Ramos (cell line): ENCODE results near the gene MMD2.

Source experiments
- in situ Hi-C: fragments of 300-500 bp; cut with MboI; formaldehyde crosslinking; loops from one replicate; pipeline ENCODE4 v1.14.3; 2022; ENCODE audit warnings: low sequenced_read_pairs; ENCODE audit not compliant: unreplicated experiment

Gene MMD2

DNA sequence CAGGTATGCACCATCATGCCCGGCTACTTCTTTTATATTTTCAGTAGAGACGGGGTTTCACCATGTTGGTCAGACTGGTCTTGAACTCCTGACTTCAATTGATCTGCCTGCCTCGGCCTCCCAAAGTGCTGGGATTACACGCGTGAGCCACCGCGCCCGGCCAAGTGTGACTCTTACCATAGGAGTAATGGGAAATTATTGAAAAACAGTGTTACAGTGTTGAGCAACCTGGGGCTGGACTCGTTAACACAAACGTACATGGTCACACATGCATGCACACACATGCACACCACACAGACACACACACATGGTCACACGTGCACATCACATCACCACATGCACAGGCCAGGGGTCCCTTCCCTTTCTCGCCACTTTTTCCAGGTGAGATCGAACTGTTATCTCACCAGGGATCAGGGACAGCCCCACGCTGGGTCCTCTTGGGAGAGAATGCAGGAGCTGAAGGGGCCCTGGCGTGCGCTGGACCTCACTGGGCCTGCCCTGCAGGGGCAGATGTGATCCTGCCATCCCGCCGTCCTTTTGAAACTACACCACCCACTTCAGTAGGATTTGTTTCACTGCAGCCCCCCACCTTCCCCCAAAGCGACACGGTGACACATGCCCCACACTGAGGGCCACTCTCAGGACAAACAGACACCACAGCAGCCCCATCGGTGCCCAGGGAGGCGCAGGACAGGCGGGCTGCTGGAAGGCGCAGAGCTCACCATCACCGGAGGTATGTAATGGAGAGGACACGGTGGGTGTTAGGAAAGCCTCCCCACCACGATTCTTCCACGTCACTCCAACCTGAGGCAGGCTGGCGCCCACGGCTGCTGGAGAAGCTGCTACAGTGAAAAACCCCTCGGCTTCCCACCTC lies 85.7 kb downstream of the MMD2 start:
- in situ Hi-C loops = no loop called here

GRCh38 chr7:4871930-4872675 lies 86.9 kb downstream of the MMD2 start:
- in situ Hi-C loops = no loop called here

DNA sequence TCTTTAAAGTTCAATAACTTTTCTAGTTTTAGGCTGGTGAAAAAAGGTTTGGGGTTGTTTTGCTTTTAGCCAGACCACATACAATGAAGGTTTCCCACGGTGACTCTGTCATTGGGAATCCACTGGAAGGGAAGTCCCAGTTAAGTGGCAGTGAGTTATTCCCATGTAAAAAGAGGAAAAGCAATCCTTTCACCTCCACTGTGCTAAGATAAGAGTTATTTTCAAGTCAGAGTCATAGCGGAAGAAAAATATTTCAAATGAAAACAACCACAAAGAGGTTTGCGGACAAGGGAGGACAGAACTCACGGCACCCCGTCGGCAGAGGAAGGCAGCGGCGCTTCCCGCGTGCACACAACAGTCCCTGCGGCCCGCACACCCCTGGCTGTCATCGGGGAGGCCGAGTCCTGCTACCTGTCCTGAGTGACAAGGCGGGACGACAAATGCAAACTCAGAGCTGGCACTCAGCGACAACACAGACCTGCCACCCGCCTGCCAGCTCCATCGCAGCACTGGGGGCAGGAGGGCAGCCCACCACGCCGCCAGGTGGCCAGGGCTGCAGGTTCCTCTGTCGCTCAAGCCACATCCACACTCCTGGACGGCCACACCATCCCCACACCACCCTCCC lies 87.8 kb downstream of the MMD2 start:
- in situ Hi-C loops = no loop called here

GRCh38 chr7:4868493-4868892 lies 90.5 kb downstream of the MMD2 start:
- in situ Hi-C loops = no loop called here

- in situ Hi-C loops = no loop called here
These were observed 92.2 kb downstream of the MMD2 start for GRCh38 chr7:4866528-4867496.

GRCh38 chr7:4862156-4862555 lies 96.8 kb downstream of the MMD2 start:
- in situ Hi-C loops = no loop called here

DNA sequence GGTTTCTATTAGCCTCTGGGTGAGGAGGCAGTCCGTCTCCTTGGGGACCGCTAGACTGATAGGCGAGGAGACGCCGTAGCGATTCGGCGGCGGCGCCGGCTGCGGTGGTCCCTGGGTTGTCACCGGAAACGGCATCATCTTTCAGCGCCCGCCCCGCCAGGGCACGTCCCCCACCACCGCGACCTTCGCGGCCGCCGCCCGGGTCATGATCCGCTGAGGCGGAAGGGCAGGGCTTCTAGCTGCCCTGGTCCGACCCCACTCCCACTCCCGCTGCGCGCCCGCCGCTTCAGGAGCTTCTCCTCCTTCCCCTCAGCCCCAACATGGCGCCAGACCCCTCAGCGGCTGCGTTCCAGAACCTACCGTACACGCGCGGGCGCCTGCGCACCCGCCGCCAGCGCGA lies 97.3 kb downstream of the MMD2 start, which contains the start of gene PAPOLB:
Gene PAPOLB (minus strand): TSS at position 358 of the 400 bp plus-strand sequence. CDS start 220 bp downstream, at position 138.
- in situ Hi-C loops = no loop called here

- in situ Hi-C loops = no loop called here
These were observed 97.8 kb downstream of the MMD2 start for GRCh38 chr7:4861227-4861626.

DNA sequence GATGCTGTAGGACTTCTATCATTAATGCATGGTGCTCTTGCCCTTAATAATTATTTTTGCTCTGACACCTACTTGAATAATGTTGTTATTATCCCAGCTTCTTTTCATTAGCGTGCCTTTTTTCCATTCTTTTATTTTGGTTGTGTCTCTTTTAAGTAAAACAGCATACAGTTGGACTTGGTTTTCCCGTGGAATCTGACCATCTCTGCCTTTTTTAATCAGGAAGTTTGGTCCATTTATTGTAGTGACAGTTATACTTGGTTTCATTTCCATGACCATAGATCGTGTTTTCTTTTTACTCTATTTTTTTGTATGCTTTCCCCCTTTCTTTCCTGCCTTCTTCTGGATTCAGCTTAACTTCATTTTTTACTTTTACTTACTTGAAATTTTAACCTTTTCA lies 101.8 kb downstream of the MMD2 start:
- in situ Hi-C loops = no loop called here

DNA sequence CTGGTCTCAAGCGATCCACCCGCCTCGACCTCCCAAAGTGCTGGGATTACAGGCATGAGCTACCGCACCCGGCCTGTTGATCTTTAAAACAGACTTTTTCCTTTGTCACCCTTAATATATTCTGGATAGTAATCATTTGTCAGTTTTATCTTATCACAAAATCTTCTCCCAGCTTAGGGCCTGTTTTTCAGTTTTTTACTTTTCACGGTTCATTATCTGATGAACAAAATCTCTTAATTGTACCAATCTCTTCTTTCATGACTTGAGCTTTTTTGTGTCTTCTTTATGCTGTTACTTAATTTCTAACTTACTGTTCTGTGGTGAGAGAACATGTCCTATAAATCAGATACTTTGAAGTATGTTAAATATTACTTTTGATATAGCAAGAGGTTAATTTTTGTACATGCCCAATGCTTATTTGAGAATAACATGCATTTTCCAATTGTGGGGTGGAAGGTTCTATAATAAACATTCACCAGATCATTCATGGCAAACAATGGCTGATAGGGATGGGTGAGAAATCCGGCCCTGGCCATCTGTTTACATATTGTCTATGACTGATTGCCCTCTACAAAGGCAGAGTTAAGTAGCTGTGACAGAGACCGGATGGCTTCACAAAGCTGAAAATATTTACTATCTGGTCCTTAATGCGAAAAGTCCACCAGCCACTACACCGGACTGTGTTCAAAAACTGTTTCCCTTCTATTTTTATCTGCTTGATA lies 102.5 kb downstream of the MMD2 start:
- in situ Hi-C loops = no loop called here
